HG03159 (cell line): Measurements from ENCODE around the gene MTRR.

Experiments
- ATAC-seq: cut with Tn5 transposase; IDR thresholded peaks from one replicate; pipeline ENCODE4 v1.9.1; 2021; ENCODE audit warnings: mild to moderate bottlenecking, moderate library complexity; ENCODE audit not compliant: unreplicated experiment

The MTRR gene

DNA sequence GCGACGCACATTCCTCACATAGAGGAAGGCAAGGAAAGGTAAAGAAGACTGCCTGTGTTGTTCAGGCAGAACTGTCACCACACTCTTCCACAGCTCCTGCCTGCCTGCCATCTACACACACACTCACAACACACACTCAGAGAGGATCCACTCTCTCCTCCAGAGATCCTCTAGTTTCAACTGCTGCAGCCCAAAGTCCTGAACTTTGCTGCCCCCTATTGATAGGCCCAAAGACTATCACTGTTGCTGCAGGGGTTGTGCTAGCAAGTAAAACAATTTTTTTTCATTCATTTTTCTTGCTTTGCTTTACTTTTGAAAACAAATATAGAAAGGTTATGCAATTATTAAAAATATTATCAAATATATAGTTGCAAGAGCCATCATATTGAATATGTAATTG is 12.1 kb upstream of the MTRR start:
- ATAC-seq = no peak

DNA sequence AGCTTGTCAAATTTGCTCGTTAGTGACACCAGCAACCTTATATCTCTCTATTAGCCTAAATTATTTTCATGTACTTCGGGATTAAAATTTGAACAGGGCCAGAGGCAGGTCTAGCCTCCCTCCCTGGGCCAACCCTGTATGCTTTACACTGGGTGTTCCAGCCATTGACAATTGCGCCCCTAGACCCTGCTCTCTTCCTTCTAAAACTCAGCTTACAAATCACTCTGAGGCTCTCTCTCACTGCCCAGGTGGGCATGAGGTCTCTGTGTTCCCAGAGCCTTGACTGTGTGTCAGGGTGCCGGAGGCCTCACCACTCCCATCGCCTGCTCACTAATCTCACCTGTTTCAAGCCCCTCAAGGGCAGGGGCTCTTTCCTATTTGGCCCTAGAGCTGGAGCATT is 11.6 kb upstream of the MTRR start:
- no peak for ATAC-seq

DNA sequence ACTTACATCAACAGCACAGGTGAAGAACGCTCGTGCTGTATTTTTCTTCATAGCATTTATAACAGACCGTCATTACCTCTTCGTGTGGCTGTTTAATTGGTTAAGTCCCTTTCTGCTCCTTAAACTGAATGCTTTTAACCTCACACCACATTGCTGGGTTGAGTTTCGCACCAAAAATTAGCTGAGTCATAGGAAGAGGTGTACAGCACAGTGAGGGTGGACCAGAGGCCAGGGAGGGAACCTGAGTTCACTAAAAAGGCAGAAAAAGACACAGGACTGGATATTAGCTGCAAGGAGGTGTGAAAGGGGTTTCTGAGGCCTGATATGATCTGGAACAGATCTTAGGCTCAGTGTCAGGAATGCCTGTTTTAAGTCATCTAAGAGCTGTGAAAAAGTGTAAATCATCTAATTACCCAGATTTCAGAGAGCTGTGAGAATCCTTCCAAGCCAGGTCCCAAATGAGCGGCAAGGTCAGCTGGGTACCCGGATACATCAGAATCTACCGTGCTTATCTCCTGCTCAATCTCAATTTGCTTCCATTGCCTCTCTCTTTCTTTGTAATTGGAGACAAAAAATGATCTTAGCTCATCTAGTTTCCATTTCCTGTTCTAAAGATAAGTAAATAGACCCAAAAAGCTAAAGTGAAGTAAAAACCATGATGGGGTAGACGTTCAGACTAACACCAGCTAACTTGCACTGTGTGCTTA is 10.9 kb upstream of the MTRR start:
- ATAC-seq = no peak

DNA sequence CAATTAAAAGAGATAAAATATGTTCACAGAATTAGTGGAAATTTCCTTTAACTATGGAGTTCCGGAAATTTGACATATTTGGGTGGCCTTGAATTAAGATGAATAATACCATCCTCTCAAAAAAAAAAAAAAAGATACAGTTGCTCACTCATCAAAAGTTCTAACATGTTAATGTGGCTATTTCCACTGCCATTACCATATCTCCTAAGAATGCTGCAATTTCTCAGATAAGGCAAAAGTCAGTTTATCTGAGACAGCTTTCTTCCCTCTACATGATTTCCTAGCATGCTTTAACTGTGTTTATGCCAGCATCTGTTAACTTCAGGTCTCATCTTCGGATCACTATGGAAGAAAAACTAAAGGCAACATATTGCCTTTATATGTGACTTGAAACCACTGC is 2.8 kb upstream of the MTRR start:
- ATAC-seq = no peak

DNA sequence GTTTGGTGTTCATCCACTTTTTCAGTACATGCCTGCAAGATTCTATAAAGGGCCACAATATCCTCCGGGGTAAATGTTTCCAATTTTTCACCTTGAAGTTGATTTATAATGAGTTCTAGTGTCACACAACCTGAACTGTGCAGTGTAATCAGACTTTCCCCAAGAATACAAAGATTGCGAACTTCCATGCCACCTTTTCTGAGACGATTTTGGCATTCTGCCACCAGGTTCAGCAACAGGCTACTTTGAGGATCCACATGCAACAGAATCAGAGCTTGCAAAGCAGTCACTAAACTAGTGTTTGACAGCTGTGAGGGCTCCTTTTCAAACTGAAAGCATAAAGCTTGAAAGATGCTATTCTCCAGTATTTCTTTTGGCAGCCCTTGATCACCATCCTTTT is 1.7 kb upstream of the MTRR start:
- no peak for ATAC-seq

DNA sequence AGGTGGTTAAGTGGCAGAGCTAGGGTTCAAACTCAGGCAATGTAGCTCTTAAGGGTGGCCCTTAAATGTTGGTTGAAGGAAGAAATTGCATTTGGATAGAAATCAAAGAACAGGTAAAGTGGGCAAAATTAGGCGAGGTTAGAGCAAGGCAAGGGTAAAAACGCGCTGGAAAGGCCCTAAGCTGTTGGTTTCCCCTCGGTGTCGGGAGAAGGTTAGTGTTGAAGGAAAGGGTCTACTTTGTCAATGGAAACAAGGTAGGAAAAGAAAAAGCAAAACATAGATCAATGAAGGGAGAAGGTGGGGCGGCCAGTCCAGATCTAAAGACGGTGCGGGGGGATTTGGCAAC is 548 bp upstream of the MTRR start:
- no peak for ATAC-seq

DNA sequence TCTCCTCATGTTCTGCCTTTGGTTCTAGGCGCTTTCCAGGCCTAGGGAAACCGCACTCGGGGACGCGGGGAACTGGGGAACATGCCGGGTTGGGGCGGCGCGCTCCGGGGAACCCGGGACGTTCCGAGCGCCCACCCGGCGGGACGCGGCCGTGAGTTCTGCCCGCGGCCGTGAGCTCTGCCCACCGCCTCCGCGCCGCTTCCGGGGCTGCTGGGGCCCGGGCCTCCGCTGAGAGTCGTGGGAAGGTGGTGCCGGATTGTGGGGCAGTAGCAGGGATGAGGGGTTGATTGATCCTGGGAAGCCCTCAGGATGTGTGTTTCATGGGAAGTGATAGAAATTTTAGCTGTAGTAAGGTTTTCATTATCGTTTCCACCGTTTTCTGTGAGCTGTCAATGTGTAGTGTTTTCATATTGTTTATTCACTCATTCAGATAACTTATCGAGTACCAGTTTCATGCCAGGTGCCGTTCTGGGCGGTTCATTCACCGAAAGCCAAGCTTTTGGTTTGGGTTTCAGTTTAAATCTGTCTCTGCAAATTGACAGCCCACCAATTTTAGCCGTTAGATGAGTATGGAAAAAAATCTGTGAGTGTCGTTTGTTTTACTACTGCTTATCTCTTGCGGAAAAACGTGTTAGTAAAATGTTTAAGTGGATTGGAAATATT is 657 bp downstream of the MTRR start:
- ATAC-seq = peak; percentile 36

DNA sequence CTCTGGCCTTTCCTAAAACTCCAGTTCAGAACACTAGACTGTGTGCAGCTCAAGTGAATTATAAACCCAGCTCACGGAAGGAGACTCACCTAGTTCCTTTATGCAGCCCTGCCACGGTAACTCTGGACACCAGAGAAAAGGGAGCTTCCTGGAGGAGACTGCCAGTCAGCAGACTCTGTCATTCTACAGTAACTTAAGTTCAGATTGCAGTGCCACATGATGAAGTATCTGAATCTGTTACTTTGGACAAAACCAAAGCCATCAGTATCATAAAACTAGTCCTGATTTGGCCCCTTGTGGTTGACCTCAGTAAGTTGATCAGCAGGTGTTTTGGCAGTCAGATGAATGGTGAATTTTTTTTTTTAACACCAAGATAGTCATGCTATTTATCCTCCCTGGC is 2.7 kb downstream of the MTRR start:
- ATAC-seq = peak; percentile 18

DNA sequence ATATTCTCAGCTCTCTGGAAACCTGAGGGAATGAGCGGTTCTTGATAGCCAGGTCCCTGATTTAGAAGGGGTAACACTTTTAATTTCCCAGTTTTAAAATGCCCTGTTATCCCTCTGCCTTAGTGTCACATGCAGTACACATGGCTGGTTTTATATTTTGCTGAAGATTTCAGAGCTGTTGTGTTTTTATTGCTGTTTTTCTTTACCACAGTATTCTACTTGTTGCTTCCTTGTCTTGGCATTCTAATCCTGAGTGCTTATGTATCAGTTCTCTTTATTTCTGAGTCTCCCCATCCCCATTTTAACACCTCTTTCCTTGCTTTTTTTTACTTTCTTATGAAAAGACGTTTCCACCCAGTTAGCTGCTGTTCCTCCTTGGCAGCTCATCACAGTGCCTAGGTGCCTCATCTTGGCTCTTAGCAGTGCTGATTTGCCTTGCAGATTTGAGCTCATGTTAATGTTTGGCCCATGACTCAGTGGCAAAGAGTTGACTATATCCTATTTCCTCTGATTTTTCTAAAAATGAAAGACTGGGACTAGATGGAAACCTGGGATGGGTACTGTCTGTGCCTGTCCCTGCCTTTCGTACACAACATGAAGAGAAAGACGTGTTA is 3.7 kb downstream of the MTRR start:
- ATAC-seq = no peak

DNA sequence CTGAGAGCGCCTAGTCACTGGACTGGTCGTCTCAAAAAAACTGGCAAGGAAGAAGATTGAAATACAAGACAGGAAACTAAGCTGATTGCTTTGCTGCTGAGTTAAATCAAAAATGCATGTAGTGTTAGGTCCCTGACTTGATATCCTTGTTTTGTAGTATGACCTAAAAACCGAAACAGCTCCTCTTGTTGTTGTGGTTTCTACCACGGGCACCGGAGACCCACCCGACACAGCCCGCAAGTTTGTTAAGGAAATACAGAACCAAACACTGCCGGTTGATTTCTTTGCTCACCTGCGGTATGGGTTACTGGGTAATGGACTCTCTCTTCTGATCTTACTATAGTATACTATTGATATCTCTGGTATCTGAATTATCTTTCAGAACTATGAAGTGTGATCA is 4.3 kb downstream of the MTRR start:
- no peak for ATAC-seq

DNA sequence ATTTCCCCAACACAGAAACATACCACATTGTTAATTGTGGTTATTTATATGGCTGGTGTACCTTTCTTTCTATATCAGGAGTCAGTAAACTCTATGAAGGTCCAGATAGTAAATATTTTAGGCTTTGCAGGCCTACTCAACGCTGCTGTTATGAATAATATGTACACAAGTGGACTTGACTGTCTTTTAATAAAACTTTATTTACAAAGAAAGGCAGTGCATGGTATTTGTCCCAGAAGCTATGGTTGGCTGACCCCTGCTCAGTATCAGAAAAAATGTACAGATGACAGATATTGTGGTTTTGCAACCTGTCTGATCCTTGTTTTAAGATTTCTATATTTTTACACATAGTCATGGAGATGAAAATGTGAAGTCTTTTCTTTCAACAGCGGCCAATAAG is 5.7 kb downstream of the MTRR start:
- no peak for ATAC-seq

DNA sequence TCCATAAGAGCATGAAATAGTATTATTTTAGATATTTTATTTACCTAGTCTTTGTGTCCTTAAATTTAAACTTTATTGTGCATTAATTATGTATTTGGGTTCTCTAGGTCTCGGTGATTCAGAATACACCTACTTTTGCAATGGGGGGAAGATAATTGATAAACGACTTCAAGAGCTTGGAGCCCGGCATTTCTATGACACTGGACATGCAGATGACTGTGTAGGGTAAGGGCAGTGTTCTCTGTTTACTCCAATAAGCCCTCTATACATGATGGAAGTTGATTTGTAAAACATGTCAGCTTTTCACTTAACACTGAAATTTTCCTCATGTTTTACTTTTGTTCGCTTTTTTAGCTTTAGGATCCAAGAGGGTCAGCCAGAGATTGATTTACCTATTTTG is 6.2 kb downstream of the MTRR start:
- no peak for ATAC-seq

DNA sequence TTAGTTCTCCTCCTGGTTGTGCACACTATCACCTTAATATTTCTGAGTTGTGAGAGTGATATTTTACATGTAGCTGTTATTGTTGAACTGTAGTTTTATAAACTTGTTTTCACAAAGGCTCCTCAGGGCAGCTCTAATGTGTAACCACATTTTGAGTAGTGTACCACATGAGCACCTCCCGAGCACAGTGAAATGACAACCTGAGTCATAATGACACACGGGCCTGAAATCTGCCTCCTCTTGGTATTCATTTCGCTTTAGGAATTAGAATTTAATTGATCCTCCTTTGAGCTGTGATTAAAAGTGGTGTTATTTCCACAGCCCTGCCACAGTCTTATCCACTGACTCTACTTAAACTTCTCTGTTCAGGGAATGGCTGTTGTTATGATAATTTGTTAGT is 7.9 kb downstream of the MTRR start:
- ATAC-seq = peak; percentile 42

DNA sequence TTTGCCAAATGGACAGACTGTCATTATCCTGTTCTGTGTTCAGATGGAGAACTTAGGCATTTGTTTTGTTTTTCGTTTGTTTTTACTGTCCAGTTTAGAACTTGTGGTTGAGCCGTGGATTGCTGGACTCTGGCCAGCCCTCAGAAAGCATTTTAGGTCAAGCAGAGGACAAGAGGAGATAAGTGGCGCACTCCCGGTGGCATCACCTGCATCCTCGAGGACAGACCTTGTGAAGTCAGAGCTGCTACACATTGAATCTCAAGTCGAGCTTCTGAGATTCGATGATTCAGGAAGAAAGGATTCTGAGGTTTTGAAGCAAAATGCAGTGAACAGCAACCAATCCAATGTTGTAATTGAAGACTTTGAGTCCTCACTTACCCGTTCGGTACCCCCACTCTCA is 8.9 kb downstream of the MTRR start:
- ATAC-seq = no peak

DNA sequence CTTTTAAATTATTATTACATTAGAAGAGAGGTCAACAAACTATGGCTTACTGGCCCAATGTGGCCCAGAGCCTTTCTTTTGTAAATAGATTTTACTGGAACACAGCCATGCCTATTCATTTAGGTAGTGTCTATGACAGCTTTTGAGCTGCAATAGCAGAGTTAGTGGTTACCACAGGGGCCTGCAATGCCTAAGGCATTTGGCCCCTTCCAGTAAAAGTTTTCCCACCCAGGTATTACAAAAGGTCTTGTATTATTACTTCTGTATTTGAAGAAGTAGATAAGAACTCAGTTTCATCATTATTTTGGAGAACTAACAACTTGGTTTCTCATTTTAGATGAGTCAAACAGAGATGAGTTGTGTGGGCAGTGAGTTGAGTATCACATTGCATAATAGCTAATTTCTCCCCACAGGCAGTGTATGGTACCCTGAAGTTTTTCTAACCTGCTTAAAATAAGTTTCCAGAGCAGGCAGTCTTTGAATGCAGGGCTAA is 9.5 kb downstream of the MTRR start:
- peak; percentile 96 for ATAC-seq

DNA sequence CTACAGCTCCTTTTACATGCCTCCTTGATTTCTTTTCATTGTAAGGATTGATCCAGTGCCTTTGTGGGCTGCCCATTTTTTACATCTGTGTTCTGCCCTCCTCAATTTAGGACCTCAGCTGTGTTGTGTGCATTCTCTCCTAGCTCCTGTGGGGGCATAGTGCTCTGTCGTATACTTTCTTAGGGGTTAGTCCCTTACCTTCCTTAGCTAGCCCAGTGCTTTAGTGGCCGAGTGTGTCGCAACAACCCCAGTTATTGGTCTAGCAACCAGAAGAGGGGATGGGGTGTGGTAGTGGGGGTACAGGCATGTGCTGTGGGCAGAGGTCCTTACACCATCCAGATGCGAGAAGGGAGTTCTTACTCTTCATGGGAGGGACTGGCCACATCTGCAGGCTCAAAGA is 12.1 kb downstream of the MTRR start:
- no peak for ATAC-seq

DNA sequence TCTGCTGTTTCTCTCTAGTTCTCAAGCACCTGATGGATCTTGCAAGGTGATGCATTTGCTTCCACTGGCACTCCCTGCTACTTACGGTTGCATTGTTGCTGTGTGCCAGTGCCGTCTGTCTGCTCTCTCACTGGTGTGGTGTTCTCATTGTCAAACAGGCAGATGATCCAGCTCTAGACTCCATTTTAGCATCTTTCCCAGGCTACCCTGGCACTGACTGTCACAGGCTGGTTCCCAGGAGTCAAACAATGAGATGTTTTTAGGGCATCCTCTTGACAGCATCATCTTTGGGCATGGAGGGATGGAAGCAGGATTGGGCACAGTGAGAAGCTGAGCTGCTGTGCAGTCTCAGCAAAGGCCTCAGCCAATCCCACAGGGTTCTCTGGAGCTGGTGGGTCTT is 12.9 kb downstream of the MTRR start:
- no peak for ATAC-seq

DNA sequence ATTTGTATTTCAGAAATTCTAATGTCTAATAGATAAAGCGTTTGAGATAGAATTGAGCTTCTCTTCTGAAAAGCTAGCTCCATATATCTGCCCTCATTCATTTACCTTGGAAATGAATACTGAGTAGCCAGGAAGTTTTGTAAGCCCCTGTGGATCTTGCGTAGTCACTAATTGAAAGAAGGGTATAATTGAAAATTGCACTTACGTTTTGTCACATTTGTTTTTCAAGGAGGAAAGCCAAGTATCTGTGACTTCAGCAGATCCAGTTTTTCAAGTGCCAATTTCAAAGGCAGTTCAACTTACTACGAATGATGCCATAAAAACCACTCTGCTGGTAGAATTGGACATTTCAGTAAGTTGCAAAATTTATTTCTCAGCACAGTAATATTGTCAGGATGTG is 14.0 kb downstream of the MTRR start:
- no peak for ATAC-seq

DNA sequence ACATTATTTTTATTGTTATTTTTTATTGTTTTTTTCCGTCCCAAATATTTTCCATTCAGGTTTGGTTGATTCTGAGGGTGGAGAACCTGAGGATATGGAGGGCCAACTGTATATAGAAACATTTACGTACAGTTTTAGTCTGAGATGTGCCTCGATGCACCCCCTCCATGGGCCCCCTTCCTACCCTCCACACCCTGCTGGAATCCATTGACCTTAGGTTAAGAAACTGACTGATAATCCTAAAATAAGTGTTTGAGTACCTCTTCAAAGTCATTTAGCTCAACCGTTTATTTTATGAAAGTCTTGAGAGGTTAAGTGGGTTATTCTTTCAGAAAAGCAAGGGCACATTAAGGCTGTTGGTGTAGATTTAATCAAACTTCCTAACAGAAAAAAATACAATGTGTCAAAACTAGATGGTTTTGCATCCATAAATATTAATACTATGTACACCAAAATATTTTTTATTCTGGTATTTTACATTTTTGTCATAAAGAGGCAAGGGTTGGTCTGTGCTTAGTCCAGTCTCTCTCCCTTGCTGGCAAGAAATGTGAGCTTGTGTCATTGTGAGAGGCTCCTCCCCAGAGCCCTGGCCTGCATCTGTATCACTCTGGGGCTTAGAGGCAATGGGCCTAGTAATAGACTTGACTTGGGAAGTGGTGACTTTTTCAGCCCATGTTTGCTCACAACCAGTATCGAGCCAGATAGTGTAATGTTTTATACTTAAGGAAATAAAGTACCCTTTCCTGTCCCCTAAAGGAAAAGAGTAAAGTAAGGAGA is 15.7 kb downstream of the MTRR start:
- ATAC-seq = no peak

DNA sequence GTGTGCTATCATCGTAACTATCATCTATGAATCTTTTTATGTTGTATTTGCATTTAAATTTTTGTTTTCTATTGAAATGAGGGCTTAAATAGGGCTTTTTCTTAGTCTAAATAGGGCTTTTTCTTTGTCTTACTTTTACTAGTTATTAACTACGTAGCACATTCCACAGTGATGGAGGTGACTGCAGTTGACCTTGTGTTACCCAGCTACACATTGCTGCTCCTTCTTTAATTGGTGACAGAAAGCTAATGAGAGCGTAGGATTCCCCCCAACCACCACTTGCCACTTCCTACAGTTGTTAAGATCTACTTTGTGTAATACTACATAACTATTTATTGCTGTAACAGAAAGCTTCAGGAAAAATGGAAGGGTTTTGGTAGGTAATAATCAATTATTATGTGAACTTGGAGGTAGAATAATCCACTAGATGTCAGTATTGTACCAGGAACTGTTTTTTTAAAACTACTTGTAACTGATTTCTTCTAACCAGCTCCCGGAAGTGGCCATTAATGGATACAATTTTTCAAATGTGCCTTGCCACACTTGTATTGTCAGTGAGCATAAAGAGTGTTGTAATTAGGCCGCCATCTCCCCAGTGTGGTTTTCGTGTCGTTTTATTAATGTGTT is 18.0 kb downstream of the MTRR start:
- ATAC-seq = peak; percentile 71

DNA sequence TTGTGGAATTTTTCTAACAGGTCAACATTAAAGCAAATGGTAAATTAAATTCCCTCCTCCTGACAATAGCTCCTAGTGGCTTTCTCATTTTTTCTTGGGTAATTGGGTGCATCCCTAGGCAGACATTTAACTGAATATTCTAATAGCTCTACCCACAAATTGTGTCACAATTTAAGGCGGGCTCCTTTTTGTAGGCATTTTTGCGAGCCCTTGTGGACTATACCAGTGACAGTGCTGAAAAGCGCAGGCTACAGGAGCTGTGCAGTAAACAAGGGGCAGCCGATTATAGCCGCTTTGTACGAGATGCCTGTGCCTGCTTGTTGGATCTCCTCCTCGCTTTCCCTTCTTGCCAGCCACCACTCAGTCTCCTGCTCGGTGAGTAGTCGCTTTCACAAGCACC is 20.0 kb downstream of the MTRR start:
- ATAC-seq = no peak
